Measurements from ENCODE around the gene POTEJ. TPM values are rescaled to one million over a fixed set of nuclear protein-coding genes. Genes with fewer than 3 reads are reported as not detected.
"Not testable (repeated sequence)": the region's sequence is repeated elsewhere in the genome, so short reads cannot be mapped to it uniquely, and the experiment has no call there.

POTEJ gene
- total RNA-seq = under 0.01 TPM

GRCh38 chr2:130611140-130611539, at the start of gene POTEJ:
TSS of gene POTEJ (plus strand) at chr2:130611440. CDS start at chr2:130611533, 93 bp downstream.
- DNase-seq (ENCODE audit: low read depth in 2 of 3, low spot score in 2 of 3) = not testable (repeated sequence)

DNA sequence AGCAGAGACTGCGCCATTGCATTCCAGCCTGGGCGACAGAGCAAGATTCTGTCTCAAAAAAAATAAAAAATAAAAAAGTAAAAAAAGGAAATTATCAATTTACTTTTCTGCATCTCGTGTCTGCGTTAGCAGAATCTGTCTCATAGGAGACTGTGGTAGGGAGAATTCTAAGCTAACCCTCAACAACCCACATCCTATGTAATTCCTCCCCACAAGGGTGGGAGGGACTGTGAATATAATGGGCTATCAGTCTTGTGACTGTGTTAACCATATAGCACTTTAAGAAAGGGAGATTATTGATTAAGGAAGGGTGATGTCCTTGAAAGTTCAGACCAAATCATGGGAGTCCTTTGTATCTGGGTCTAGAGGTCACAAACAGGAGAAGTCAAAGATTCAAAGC, 45.1 kb upstream of the POTEJ start:
- not testable (repeated sequence) for DNase-seq (ENCODE audit: low read depth in 2 of 3, low spot score in 2 of 3)

DNA sequence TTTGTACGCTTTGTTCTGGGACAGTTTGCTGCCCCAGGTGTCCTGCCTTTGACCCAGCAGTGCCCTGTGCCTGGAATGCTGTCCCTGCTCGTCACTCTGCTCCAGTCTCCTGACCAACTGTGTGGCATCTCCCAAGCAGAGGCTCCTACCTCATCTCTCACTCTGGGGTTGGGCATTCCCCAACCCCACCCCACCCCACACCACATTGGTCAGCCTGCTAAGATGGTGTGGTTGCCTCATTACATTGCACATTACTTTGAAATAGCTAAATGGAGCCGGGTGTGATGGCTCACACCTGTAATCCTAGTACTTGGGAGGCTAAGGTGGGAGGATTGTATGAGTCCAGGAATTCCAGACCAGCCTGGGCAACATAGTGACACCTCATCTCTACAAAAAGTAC, 39.3 kb upstream of the POTEJ start:
- DNase-seq (ENCODE audit: low read depth in 2 of 3, low spot score in 2 of 3) = not testable (repeated sequence)

DNA sequence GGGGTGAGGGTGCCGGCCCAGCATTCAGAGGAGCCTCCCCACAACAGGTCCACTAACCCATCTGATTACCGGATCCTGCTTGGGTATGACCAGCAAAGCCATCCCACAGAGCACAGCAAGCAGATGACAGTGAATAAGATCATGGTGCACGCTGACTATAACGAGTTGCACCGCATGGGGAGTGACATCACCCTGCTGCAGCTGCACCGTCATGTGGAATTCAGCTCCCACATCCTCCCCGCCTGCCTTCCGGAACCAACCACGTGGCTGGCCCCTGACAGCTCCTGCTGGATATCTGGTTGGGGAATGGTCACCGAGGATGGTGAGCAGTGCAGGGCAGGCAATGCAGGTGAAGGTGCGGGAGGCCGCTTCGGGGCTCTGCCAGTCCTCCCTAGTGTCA, 37.0 kb upstream of the POTEJ start:
- not testable (repeated sequence) for DNase-seq (ENCODE audit: low read depth in 2 of 3, low spot score in 2 of 3)

DNA sequence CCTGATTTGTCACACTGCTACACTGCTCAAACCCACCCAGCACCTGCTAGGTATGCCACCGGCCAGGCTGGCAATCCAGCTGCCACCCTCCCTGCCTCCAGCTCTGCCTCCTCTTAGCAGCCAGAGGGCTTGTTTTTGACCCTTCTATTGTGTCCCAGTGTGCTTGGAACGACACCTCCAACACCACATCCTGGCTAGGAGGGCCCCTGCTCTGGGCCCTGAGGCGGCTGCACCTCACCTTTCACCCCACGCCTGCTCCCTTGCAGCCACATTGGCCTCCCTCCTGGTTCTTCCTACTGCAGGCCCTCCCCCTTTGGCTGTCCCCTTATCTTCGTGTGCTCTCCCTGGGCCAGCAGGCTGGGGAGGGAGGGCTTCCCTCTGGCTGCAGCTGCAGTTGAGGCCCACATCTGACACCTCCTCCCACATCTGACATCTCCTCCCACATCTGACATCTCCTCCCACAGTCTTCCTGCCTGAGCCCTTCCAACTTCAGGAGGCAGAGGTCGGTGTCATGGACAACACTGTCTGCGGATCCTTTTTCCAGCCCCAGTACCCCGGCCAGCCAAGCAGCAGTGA, 34.9 kb upstream of the POTEJ start:
- not testable (repeated sequence) for DNase-seq (ENCODE audit: low read depth in 2 of 3, low spot score in 2 of 3)

GRCh38 chr2:130577559-130577958, 33.7 kb upstream of the POTEJ start:
- not testable (repeated sequence) for DNase-seq (ENCODE audit: low read depth in 2 of 3, low spot score in 2 of 3)

GRCh38 chr2:130579121-130579520, 32.1 kb upstream of the POTEJ start:
- DNase-seq (ENCODE audit: low read depth in 2 of 3, low spot score in 2 of 3) = not testable (repeated sequence)

GRCh38 chr2:130581491-130581890, 29.7 kb upstream of the POTEJ start:
- DNase-seq (ENCODE audit: low read depth in 2 of 3, low spot score in 2 of 3) = not testable (repeated sequence)

DNA sequence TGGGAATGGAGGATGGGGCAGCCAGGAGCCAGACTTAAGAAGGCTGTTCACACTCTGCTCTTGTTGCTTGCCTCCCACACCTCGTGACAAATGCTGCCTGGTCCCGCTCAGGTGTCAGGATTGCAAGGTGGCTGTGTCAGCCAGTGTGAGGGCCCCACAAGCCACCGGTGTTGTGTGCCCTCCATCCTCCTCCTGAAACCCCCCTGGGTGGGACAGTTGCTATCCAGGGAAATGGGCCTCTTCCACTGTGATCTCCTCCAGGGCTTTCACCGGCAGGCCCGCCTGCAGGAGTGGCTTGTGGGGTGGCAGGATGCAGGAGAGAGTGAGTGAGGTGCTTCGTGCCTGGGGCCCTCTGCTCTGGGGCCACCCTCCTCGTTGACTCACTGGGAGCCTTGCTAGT, 28.3 kb upstream of the POTEJ start:
- not testable (repeated sequence) for DNase-seq (ENCODE audit: low read depth in 2 of 3, low spot score in 2 of 3)

- DNase-seq (ENCODE audit: low read depth in 2 of 3, low spot score in 2 of 3) = not testable (repeated sequence)
Observed at GRCh38 chr2:130583582-130583981, 27.7 kb upstream of the POTEJ start.

DNA sequence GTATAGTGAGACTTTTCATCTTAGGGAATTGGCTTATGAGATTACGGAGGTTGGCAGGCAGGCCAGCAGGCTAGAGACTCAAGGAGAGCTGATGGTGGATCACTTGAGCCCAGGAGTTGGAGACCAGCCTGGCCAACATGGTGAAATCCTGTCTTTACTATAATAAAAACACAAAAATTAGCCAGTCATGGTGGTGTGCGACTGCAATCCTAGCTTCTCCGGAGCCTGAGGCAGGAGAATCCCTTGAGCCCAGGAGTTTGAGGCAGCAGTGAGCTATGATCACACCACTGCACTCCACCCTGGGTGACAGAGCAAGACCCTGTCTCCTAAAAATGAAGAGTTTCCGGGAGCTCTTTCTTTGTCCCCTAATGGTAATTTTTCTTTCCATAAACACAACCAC, 26.5 kb upstream of the POTEJ start:
- DNase-seq (ENCODE audit: low read depth in 2 of 3, low spot score in 2 of 3) = not testable (repeated sequence)

DNA sequence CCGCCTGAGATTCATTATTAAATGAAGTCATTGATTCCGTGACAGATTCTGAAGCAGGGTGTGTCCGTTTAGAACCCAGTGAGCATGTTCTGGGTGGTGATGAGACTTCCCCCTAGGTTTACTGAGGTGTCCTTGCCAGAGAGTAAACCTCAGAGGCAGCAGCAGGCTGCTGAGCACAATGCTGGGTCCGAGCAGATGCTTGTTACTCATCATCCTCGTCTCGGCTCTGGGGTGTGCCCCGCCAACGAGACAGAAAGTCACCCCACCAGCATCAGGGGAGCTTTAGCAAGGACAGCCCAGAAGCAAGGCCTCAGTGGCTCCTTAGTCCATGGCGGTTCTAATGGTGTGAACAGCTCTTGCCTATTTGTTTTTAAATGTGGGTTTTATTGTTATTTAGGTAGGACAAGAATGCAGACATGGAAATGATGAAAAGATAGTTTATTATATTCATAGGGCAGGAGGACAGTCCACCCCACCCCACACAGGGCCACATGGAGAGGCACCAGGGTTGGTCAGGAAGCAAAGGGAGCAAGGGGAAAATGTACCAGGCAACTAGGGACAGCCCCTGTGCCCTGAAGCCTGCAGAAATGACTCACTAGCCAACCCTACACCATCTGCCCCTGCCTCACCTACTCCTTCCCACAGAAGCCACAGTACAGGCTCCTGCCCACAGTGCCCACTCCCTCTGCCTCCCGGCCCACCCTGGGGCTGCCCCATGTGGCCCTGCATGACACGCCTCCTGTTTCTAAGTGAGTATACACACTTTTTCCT, 22.4 kb upstream of the POTEJ start:
- DNase-seq (ENCODE audit: low read depth in 2 of 3, low spot score in 2 of 3) = not testable (repeated sequence)

GRCh38 chr2:130590170-130590841, 20.9 kb upstream of the POTEJ start:
- DNase-seq (ENCODE audit: low read depth in 2 of 3, low spot score in 2 of 3) = not testable (repeated sequence)

- DNase-seq (ENCODE audit: low read depth in 2 of 3, low spot score in 2 of 3) = not testable (repeated sequence)
Observed at GRCh38 chr2:130590842-130591359, 20.3 kb upstream of the POTEJ start.

DNA sequence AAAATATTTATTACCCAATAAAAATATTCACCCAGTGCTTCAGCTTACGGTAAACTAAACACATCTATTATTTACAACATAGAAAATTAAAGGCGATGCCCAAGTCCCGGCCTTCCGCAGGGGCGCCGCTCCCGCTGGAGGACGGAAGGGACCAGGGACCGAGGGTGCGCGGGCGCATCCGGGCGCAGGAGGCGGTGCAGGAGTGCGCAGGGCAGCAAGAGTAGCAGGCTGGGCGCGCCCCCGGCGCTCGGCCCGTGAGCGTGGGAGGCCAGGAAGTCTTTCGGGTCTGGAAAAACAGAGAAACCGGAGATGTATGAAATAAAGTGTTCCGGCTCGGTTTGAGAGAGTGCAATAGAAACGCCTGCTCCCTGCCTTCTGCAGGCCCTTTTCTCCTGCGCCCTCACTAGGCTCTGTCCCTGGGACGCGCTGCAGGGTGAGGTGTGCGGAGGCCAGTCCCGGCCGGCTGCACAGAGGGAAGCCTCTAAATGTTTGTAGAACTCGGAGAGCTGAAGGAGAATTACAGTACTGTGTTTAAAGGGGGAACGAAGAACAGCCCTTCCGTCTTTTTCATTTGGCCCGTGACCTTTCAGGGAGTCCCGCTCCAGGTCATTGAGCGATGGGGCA, 18.3 kb upstream of the POTEJ start:
- DNase-seq (ENCODE audit: low read depth in 2 of 3, low spot score in 2 of 3) = not testable (repeated sequence)

DNA sequence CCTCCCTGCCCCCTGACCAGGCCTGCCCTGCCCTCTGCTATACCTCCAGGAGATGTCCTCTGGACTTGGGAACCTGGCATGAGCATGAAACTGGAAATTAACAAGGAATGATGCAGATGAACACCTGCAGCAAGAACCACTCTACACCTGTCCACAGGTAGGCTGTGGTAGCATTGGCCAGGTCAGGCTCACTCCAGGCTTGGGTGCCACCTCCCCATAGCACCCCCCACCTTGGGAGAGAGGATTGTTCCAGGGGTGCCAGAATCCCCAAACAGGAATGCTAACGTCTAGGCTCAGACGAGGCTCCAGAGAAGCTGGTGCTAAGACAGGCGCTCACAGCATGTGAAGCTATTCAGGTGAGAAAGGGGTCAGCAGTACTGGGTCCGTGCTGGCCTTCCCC, 17.2 kb upstream of the POTEJ start:
- DNase-seq (ENCODE audit: low read depth in 2 of 3, low spot score in 2 of 3) = not testable (repeated sequence)

DNA sequence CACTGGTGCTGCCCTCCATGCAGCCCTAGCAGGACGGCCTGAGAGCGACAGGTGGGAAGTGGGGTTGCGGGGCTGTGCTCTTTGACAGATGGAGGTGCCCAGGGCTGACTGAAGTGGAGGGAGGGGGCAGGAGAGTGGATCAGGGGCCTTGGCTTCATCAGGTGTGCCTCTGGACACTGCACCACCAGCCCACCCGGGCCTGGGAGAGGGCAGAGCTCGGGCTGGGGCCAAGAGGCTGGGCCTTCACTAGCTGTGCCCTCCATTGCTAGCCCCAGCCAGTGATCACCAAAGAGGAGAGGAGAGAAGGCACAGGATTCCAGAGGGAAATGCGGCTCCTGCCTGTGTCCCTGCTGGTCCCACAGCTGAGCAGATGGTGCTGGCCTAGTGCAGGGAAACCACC, 14.5 kb upstream of the POTEJ start:
- DNase-seq (ENCODE audit: low read depth in 2 of 3, low spot score in 2 of 3) = not testable (repeated sequence)

- DNase-seq (ENCODE audit: low read depth in 2 of 3, low spot score in 2 of 3) = not testable (repeated sequence)
Observed at GRCh38 chr2:130597994-130598393, 13.2 kb upstream of the POTEJ start.

DNA sequence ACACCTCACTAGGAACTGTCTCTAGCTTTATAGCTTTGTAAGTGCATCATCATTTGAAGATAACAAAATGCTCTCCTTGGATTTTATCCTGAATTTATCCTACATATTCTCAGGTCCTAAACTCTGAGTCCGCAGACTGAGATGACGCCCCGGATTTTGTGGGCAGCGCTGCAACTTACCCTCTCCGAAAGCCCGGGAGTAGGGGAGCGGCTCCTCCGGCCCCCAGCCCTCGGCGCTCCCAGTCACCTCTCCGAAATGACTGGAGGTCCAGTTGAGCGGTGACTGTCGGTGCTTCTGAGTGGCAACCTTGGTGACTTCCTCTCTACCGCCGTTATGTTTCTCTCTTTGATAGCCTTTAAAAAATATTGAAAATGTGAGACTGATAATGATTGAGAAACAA, 12.8 kb upstream of the POTEJ start:
- not testable (repeated sequence) for DNase-seq (ENCODE audit: low read depth in 2 of 3, low spot score in 2 of 3)

DNA sequence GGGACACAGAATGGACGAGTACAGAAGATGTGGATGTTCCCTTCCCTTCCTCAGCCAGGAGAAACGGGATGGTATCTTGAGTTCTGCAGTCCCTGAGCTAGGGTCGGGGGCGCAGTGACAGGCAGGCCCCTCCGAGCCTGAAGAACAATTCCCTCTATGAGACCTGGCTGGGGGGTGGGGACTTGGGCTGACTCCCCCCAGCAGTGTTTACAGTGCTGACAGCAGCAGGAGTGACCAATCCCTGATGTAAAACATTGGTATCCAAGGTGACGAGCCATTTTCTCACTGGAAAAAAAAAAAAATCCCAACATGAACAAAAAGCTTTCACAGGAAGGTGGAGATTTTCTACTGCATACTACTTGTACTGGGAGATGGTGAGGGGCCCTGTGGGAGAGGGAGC, 11.8 kb upstream of the POTEJ start, which contains the start of gene CFC1:
Gene CFC1, minus strand, starts transcription at position 183 of the 400 bp plus-strand sequence. CDS start 288 bp downstream, outside the sequence.
- DNase-seq (ENCODE audit: low read depth in 2 of 3, low spot score in 2 of 3) = not testable (repeated sequence)

DNA sequence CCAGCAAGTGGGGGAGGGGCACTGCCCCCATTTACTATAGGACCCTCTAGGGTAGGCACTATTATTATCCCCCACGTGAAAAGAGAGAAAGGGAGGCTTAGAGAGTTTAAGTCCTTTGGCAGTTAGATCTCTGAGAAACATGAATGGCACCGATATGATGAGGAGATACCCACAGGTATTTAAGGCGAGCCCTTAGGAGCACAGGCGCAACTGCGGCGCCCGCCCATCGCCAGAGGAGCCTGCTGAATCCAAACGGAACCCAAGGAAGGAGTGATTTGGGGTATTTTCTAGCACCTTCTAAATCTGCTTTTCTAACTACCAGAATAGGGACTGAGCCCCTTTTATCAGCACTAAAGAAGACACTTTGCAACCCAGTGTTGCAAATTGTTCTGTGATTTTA, 11.3 kb upstream of the POTEJ start:
- not testable (repeated sequence) for DNase-seq (ENCODE audit: low read depth in 2 of 3, low spot score in 2 of 3)

All from hematopoietic multipotent progenitor cell (in vitro differentiated cells).